ENCODE results near the gene DYRK3.

Gene DYRK3

DNA sequence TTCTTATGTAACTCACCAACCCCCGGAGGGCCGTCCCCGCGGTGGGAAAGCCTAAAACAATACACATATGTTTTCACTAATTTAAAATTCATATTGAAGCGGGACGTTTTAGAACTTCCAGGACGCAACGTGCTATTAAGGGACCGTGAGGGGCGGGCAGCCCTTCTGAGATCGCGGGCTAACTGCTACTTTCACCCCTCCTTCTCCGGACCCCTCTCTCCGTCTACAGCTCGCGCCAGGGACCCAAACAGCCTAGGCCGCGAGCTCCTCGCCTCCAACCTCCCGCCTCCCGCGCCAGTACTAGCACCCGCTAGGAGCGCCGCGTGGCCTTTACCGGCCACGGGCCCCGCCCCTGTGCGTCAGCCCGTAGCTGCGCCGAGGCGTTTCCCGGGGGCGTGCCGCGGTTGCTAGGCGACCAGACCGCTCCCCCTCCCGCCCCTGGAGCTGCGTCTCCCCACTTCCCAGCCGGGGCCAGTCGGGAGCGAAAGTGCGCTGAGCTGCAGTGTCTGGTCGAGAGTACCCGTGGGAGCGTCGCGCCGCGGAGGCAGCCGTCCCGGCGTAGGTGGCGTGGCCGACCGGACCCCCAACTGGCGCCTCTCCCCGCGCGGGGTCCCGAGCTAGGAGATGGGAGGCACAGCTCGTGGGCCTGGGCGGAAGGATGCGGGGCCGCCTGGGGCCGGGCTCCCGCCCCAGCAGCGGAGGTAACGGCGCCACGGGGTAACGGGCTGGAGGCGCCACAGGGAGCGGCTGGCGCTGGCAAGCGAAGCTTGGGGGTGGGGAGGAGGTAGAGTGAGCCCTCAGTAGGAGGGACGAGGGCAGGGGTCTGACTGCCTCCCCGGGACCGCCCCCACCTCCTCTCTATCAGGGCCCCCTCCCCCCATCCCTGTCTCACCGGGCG lies at the start of gene DYRK3:
DYRK3 (plus strand) TSS at position 457 of the 898 bp plus-strand sequence; CDS start at position 625, 168 bp downstream.
- Histone ChIP-seq H3K27ac (ENCODE audit: low read depth, low read length) (peak within 1 kb of the TSS; percentile 53), H3K36me3 (ENCODE audit: control insufficient read depth, low read length) (peaks cover 22% of the 10 kb centered on the region), H4K20me1 (ENCODE audit: control insufficient read depth, insufficient read depth, low read depth, low read length) (no peaks in the 10 kb centered on the region), H3K79me2 (ENCODE audit: control insufficient read depth, low read length) (peaks cover 32% of the 10 kb centered on the region), H3K4me3 (ENCODE audit: low read length) (peak within 1 kb of the TSS; percentile 87), H3K4me1 (ENCODE audit: control insufficient read depth, low read length) (peaks cover 42% of the 10 kb centered on the region), H3K9me3 (ENCODE audit: control insufficient read depth, insufficient read depth, low read length) (no peaks in the 10 kb centered on the region), H3K4me2 (ENCODE audit: low read length) (peak within 1 kb of the TSS; percentile 71), H3K9me2 (replicated peaks; ENCODE audit: control insufficient read depth, low read length) (no peaks in the 10 kb centered on the region), H3F3A (ENCODE audit: control insufficient read depth, insufficient read depth) (peaks cover 11% of the 10 kb centered on the region), H3K27me3 (ENCODE audit: control insufficient read depth, low read length) (peaks cover 2% of the 10 kb centered on the region; the same call in 1 of the 2 replicates)
- no peak for TF ChIP-seq EZH2phosphoT487 (IDR thresholded peaks at IDR 0.05; ENCODE audit: borderline replicate concordance, low read length)
- TF ChIP-seq, protein P1, sequence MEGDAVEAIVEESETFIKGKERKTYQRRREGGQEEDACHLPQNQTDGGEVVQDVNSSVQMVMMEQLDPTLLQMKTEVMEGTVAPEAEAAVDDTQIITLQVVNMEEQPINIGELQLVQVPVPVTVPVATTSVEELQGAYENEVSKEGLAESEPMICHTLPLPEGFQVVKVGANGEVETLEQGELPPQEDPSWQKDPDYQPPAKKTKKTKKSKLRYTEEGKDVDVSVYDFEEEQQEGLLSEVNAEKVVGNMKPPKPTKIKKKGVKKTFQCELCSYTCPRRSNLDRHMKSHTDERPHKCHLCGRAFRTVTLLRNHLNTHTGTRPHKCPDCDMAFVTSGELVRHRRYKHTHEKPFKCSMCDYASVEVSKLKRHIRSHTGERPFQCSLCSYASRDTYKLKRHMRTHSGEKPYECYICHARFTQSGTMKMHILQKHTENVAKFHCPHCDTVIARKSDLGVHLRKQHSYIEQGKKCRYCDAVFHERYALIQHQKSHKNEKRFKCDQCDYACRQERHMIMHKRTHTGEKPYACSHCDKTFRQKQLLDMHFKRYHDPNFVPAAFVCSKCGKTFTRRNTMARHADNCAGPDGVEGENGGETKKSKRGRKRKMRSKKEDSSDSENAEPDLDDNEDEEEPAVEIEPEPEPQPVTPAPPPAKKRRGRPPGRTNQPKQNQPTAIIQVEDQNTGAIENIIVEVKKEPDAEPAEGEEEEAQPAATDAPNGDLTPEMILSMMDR (IDR thresholded peaks at IDR 0.05; ENCODE audit: low read depth, low read length, poor library complexity, severe bottlenecking) = no peak

DNA sequence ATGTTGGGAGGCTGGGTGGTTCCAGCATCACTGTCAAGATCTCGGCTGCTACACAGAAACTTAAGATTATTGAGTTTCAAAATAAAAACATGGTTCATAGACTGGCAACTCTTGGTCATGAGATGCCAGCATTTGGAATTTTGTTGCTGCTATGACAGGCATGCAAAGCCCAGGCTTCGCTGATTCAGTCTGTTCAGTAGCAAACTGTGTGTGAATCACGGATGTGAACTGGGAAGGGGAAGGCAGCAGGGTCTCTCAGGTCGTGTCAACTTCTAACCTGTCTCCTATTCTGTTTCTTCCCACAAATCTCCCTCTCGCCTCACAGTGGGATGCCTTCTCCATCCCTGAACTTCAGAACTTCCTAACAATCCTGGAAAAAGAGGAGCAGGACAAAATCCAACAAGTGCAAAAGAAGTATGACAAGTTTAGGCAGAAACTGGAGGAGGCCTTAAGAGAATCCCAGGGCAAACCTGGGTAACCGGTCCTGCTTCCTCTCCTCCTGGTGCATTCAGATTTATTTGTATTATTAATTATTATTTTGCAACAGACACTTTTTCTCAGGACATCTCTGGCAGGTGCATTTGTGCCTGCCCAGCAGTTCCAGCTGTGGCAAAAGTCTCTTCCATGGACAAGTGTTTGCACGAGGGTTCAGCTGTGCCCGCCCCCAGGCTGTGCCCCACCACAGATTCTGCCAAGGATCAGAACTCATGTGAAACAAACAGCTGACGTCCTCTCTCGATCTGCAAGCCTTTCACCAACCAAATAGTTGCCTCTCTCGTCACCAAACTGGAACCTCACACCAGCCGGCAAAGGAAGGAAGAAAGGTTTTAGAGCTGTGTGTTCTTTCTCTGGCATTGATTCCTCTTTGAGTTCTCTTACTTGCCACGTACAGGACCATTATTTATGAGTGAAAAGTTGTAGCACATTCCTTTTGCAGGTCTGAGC lies 48.6 kb upstream of the DYRK3 start:
- Histone ChIP-seq H3K36me3 (ENCODE audit: control insufficient read depth, low read length) (peaks cover 67% of the 10 kb centered on the region), H3K4me1 (ENCODE audit: control insufficient read depth, low read length) (no peaks in the 10 kb centered on the region), H3K27me3 (ENCODE audit: control insufficient read depth, low read length) (no peaks in the 10 kb centered on the region), H4K20me1 (ENCODE audit: control insufficient read depth, insufficient read depth, low read depth, low read length) (no peaks in the 10 kb centered on the region), H3K4me3 (ENCODE audit: low read length) (no peak overlapping the region), H3K9me3 (ENCODE audit: control insufficient read depth, insufficient read depth, low read length) (no peaks in the 10 kb centered on the region), H3K79me2 (ENCODE audit: control insufficient read depth, low read length) (0 out of 2 replicates have a peak, but pooled peaks cover under 1% of the 10 kb centered on the region), H3F3A (ENCODE audit: control insufficient read depth, insufficient read depth) (no peaks in the 10 kb centered on the region), H3K4me2 (ENCODE audit: low read length) (no peak overlapping the region), H3K27ac (ENCODE audit: low read depth, low read length) (no peak overlapping the region), H3K9me2 (replicated peaks; ENCODE audit: control insufficient read depth, low read length) (no peaks in the 10 kb centered on the region)
- no peak for TF ChIP-seq EZH2phosphoT487 (IDR thresholded peaks at IDR 0.05; ENCODE audit: borderline replicate concordance, low read length)
- TF ChIP-seq, protein P1 (IDR thresholded peaks at IDR 0.05; ENCODE audit: low read depth, low read length, poor library complexity, severe bottlenecking) = no peak

DNA sequence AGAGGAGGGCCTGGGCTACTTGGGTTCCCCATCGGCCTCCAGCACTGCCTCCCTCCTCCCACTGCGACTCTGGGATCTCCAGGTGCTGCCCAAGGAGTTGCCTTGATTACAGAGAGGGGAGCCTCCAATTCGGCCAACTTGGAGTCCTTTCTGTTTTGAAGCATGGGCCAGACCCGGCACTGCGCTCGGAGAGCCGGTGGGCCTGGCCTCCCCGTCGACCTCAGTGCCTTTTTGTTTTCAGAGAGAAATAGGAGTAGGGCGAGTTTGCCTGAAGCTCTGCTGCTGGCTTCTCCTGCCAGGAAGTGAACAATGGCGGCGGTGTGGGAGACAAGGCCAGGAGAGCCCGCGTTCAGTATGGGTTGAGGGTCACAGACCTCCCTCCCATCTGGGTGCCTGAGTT lies 47.4 kb upstream of the DYRK3 start:
- TF ChIP-seq, protein P1 (IDR thresholded peaks at IDR 0.05; ENCODE audit: low read depth, low read length, poor library complexity, severe bottlenecking) = no peak
- TF ChIP-seq EZH2phosphoT487 (IDR thresholded peaks at IDR 0.05; ENCODE audit: borderline replicate concordance, low read length) = no peak
- H3K27ac ChIP-seq (ENCODE audit: low read depth, low read length) = no peak overlapping the region

More for the DNA sequence above, 47.4 kb upstream of the DYRK3 start:
- Histone ChIP-seq H3K9me3 (ENCODE audit: control insufficient read depth, insufficient read depth, low read length) (no peaks in the 10 kb centered on the region), H3K4me3 (ENCODE audit: low read length) (no peak overlapping the region), H4K20me1 (ENCODE audit: control insufficient read depth, insufficient read depth, low read depth, low read length) (no peaks in the 10 kb centered on the region), H3F3A (ENCODE audit: control insufficient read depth, insufficient read depth) (no peaks in the 10 kb centered on the region), H3K9me2 (replicated peaks; ENCODE audit: control insufficient read depth, low read length) (no peaks in the 10 kb centered on the region), H3K4me1 (ENCODE audit: control insufficient read depth, low read length) (no peaks in the 10 kb centered on the region), H3K4me2 (ENCODE audit: low read length) (no peak overlapping the region), H3K79me2 (ENCODE audit: control insufficient read depth, low read length) (no peaks in the 10 kb centered on the region), H3K36me3 (ENCODE audit: control insufficient read depth, low read length) (peaks cover 75% of the 10 kb centered on the region), H3K27me3 (ENCODE audit: control insufficient read depth, low read length) (no peaks in the 10 kb centered on the region)
